G401.6 (cell line): ENCODE results near the gene EPHA7.

Experiments used
- FAIRE-seq: peaks from 2 replicates; lab custom pipeline; 2012; peaks lifted over from hg19 to GRCh38; lab: Jason Lieb, UNC

The EPHA7 gene

DNA sequence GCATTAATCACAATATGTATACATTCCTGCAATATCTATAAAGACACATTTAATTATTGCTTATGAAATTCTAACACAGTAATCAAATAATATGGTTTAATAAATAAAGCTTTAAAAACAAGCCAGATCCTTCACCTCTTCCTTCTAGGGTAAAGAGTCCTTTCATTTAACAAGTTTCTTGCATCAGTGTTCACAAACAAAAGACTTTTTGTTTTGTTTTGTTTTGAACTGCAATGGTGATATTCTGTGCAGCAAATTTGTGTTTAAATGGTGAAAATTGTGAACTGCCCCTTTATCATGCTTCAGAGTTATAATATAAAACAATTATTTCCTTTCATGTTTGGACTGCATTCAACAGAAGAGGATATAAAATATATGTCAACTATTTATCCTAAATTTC, 177.3 kb downstream of the EPHA7 start:
- FAIRE-seq = no peak

DNA sequence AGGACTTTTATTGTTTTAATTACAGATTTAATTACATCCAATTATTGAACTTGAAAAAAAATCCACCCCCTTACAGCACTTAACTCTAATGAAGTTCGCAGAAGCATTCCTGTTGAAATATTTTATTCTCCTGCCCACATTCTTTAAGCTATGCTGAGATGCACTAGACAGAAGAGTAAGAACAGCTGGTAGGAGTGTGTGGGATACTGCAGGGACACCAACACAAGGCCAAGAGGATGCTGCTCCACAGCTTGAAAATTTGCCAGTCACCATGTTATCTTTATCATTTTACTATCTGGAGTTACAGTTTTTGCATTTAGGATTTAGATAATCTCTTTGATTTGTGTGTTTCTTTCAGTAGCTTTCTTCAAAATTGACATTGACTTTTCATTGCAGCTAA, 180.7 kb downstream of the EPHA7 start:
- FAIRE-seq = no peak

DNA sequence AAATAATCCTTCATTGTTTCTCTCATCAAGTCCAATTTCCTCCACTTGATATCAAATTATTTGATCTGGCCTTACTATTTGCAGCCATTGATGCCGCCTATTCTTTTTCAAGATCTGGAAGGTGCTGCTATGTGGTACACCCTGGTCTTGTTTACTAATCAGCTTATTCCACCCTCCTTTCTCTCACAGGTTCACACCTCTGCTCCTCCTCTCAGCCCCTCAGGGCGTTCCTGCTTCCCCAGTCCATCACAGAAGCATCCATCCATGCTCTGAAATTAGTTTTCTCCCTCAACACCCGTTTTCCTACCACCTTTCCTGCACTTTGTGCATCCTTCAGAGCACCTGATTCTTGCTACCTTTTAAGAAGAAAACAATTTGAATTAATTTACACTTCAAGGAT, 183.6 kb downstream of the EPHA7 start:
- no peak for FAIRE-seq

DNA sequence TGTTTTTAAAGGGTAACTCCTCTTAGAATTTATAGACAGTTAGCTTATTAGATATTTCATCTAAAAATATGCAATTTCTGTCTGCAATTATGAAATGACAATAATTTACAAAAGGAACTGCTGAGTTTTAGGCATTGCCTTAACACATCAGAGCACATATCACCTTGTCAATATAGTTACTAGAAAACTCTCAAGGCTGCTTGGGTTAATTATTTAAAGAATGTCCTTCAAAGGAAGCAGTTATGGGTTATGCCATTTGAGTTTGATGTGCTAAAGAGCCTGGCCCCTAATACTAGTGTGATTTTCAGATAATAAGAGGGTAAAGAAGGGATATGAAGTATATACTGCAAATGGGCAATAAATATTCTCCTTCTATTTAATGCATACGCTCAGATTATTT, 192.5 kb downstream of the EPHA7 start:
- no peak for FAIRE-seq

DNA sequence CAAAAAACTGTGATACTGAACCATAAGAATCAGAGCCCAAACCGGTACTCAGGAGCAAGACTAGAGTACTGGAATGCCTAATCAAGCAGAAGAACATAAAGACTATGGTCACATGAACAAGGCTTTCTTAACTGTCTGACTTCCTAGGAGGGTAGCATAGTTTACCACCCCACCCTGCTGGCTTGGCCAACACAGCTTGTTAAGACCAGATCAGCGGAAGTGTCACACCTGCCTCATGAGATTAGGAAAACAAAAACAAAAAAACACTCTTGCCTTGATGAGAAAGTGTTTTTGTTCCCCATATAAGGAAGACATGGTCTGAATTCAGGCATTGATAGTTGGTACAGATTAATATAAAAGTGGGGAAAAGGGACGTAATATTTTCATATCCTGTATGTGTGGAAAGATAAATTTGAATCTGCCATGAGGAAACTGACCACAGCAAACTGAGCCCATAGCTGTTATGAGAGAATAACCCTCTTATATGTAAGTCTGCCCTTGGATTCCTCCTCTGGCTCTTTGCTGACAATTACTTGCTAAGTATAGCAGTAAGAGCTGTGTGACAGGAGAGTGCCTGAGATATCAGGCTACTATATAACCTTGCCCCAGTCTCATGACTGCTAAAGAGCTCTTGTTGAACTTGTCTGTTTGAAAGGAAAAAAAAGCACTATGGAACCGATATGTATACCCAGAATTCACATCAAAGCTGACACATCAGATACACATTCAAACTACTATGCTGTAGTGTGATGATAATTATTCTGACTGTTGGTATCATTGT, 197.1 kb downstream of the EPHA7 start:
- no peak for FAIRE-seq

DNA sequence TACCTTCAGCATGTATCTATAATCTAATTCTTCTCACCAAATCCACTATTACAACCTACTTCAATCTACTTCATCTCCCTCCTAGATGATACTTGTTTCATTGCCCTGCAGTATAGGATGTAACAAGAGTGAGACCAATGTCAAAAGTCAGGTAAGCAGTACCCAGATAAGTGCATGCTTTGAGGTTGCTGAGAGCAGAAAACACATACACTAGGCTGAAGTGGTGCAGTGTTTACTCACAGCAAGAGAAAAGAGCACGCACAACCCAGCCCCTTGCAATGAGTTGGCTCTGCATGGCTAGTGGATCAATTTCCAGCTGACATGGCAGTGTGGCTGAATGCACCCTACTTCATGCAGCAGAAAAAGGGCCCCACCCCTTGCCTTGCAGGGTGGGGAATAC, 199.9 kb downstream of the EPHA7 start:
- no peak for FAIRE-seq

DNA sequence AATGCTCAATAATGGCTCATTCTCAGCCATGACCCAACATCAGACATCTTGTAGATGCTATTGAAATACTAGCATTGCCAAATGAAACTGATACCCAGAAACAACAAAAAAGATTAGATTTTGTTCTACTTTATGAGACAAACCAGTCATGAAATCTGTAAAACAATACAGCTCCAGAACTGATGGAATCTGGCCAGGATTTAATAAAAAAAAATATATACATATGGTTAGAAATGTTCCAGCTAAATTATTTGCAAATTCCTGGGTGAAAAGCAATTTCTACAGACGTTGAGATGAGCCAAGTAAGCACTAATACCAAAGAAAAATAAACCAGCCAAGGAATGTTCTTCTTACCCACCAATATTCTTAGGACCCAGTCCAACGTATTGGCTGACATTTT, 201.3 kb downstream of the EPHA7 start:
- no peak for FAIRE-seq

DNA sequence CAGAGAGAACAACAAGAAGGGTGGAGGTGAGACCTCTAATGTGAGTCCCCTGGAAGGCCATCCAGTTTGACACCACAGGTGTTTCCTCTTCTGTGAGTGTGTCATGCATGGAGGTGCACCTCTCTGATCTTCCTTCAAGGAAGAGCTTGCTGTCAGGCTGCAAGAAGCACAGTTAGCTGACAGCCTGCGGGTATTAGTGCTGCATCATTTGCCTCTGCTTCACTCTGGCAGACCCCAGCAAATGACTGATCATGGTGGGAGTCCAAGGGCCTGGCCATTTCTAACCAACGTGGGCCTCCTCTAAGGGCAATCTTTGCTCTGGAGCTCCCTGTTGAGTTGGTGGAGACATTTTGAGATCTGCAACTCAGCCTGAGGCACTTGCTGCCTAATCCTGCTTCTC, 206.3 kb downstream of the EPHA7 start:
- no peak for FAIRE-seq

DNA sequence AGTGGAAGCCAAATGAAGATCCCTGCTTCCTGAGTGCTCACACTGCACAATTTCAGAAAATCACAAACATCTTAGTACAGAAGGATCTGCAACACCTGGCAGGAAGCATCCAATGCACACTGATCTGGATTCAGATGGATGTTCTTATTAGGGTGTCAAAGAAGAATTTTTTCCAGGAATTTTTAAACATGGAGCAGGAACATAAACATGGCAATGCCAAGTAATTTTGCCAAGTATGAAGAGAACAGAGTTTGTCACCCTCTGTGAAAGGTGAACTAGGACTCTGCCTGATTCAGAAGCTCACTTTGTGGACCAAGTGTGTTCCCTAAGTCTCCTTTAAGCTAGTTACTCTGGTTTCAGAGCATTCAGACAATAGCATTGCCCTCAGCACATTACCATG, 208.5 kb downstream of the EPHA7 start:
- no peak for FAIRE-seq

DNA sequence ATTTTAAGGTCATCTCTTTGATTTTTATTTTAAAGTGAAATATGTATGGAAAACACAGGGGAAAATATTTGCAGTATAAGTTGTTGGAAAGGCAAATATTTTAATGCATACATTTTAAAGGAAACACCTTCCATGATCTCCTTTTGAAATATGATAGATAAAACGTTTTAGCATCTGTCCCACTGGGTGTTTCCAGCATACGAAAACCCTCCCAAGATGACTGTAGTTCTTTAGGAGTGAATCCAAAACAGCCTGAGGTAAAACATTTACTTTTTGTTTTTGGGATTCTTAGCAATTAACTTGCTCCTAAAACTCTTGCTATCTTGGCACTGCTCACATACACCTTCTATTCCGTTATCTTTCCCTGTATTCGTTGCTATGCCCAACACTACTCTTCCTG, 210.0 kb downstream of the EPHA7 start:
- FAIRE-seq = no peak

DNA sequence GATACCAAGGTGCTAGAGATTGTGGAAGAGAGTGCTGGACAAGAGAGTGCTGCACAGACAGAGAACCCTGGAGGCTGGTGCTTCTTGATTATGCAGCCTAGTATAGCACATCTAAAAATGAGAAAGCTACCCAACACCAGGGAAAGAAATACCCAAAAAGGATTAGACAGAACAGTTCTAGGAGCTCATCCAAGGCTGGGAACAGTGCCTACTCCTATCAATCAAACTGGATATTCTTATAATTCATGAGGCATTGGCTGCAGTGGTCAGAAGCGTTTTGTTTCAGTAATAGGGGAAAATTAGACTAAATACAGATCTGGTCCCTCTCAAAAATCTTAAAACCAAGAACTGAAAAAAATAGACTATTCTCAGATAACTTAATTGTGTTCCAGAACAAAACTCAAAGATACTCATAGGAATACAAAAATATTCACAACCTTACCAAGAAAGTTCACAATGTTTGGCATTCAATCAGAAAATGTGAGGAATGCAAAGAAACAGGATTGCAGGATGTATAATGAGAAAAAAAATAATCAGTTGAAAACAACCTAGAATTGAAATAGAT, 222.9 kb downstream of the EPHA7 start:
- FAIRE-seq = no peak

DNA sequence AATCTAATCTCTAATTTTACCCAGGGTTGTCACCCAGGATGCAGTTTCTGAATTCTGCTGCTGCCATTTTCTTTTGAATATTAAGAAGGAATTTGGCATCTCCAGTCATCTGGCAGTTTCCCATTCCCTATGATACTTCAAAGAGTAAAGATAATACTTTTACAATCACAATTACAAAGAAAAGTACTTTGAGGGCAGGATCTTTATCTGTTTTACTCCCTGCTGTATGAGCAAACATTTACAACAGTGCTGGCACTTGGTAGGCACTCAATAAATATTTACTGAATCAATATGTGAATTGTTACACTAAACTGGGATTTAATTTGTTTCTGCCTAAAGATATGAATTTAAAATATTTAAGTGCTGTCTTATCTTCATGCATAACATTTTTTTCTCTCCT, 224.9 kb downstream of the EPHA7 start:
- FAIRE-seq = no peak

DNA sequence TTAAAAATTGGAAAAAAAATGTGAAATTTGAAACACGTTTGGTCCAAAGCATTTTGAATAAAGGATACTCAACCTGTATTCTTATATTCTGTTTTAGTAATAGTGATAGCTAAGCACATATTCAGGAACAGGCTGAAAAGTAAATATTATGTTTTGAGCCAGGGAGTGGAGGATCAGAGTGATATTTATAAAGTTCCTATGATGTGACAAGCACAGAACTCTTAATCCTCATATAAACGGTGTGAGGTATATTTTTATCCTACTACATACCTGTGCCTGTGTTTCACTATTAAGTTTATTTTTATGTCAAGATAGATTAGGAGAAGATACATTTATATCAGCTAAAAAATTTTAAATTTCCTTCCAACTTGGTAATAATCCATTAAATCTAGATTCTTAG, 225.5 kb downstream of the EPHA7 start:
- no peak for FAIRE-seq
